Hepatocyte (in vitro differentiated cells): Measurements from ENCODE around the gene SORCS2. TPM values are rescaled to one million over a fixed set of nuclear protein-coding genes. Genes with fewer than 3 reads are reported as not detected.

ENCODE experiments used
- DNase-seq: peaks from one replicate; pipeline ENCODE4 v3.0.0-alpha.2; 2016; ENCODE audit warnings: low spot score
- H2AFZ ChIP-seq: fragments of 200-600 bp; sonication (generic); 2 replicates; pipeline ENCODE4 v1.6.0; 2016; ENCODE audit warnings: antibody characterized with exemption, mild to moderate bottlenecking
- H3K27ac ChIP-seq: fragments of 200-600 bp; sonication (generic); 2 replicates; pipeline ENCODE4 v1.5.1; 2016; ENCODE audit warnings: mild to moderate bottlenecking
- H3K27me3 ChIP-seq: fragments of 200-600 bp; sonication (generic); 2 replicates; pipeline ENCODE4 v1.6.1; 2016
- H3K36me3 ChIP-seq: fragments of 200-600 bp; sonication (generic); replicated peaks from 2 replicates; pipeline ENCODE4 v1.5.1; 2016; ENCODE audit warnings: low read depth; ENCODE audit not compliant: insufficient read depth
- H3K4me1 ChIP-seq: fragments of 200-600 bp; sonication (generic); 2 replicates; pipeline ENCODE4 v1.5.1; 2016; ENCODE audit warnings: mild to moderate bottlenecking, moderate library complexity; ENCODE audit not compliant: insufficient read depth
- H3K4me2 ChIP-seq: fragments of 200-600 bp; sonication (generic); 2 replicates; pipeline ENCODE4 v1.6.0; 2016
- H3K4me3 ChIP-seq: fragments of 200-600 bp; sonication (generic); 2 replicates; pipeline ENCODE4 v1.5.1; 2016; ENCODE audit warnings: mild to moderate bottlenecking
- H3K79me2 ChIP-seq: fragments of 200-600 bp; sonication (generic); 2 replicates; pipeline ENCODE4 v1.6.0; 2017; ENCODE audit warnings: mild to moderate bottlenecking
- H3K9me2 ChIP-seq: fragments of 200-600 bp; sonication (generic); replicated peaks from 2 replicates; pipeline ENCODE4 v1.6.0; 2017; ENCODE audit warnings: mild to moderate bottlenecking; ENCODE audit not compliant: insufficient read depth
- H3K9me3 ChIP-seq: fragments of 200-600 bp; sonication (generic); 2 replicates; pipeline ENCODE4 v1.5.1; 2016; ENCODE audit warnings: low read depth, mild to moderate bottlenecking
- H4K20me1 ChIP-seq: fragments of 200-600 bp; sonication (generic); 2 replicates; pipeline ENCODE4 v1.6.0; 2016; ENCODE audit warnings: mild to moderate bottlenecking; ENCODE audit not compliant: insufficient read depth, poor library complexity, severe bottlenecking
- EZH2 ChIP-seq: fragments of 200-600 bp; sonication (generic); IDR thresholded peaks from 2 replicates; pipeline ENCODE4 v1.6.1; 2016; ENCODE audit warnings: antibody characterized with exemption, mild to moderate bottlenecking, borderline replicate concordance
- EZH2phosphoT487 ChIP-seq: fragments of 200-600 bp; sonication (generic); IDR thresholded peaks from one replicate; pipeline ENCODE4 v1.6.1; 2018; ENCODE audit warnings: antibody characterized with exemption, mild to moderate bottlenecking, low read depth, moderate library complexity; ENCODE audit not compliant: unreplicated experiment, severe bottlenecking
- WGBS: methylation state at CpG from one replicate; pipeline ENCODE4 v1.1.6; 2016; ENCODE audit warnings: low lambda C conversion rate; ENCODE audit errors: missing lambda C conversion rate; 5-methylcytosine and 5-hydroxymethylcytosine counted together
- polyA plus RNA-seq: library from polyadenylated mRNA; unstranded; fragments of >200 nt; fragmentation: Nextera tagmentation; extraction: Ambion mirVana; gene quantifications from 2 replicates; pipeline ENCODE4 v1.2.1, GENCODE V29; 2016
- total RNA-seq: library from RNA; depleted of rRNA; stranded (reverse); fragments of >200 nt; gene quantifications from 2 replicates; pipeline ENCODE4 v1.2.3, GENCODE V29; 2014
- TF ChIP-seq, protein P1 (sequence below): fragments of 200-600 bp; sonication (generic); IDR thresholded peaks from 2 replicates; pipeline ENCODE4 v1.5.1; 2016; ENCODE audit warnings: antibody characterized with exemption, mild to moderate bottlenecking; ENCODE audit not compliant: poor library complexity

Gene SORCS2
- total and polyA plus RNA-seq, 2 experiments from 2014 or later, result 1.6 to 4.8 TPM

DNA sequence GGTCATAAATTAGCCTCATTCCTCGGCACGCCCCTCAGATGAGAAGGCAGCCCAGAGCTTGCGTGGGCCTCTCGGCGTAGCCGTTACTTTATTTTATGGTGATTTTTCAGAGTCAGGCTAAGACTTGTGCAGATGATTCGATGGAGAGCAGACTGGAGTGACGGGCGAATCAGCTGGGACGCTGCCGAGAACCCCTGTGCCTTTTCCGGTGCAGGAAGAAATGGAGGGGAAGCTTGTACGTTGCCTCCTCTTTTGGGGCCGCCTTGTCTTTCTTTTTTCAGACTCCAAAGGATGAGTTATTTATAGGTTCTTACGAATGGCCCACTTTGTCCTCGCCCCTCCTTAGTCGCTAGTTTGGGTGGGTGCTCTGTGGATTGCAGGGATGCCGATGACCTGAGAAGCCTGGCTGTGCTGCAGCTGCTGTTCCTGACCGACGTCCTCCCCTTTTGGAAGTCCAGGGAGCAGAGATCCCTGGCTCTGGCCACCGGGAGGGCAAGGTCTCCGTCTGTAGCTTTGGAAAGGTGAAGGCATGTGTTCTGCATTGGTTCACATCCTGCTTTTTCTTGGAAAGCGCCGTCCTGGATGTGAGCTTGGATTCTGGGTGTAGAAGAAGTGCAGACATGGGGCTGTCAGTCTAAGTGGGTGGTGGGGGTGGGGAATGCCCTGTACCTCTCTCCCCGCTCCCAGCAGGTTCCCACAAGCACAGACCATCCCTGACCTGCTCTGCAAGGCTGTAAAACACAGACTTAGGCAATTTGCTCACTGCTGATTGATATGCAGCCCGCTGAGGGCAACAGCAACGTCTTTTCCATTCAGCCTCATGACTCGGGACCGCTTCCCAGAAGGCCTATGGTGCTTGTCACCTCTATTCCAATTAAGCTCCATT lies 9.3 kb downstream of the SORCS2 start:
- H3K4me3 ChIP-seq, result no peak overlapping the region
- H3K36me3 ChIP-seq, result no peaks in the 10 kb centered on the region
- H3K9me2 ChIP-seq, result no peaks in the 10 kb centered on the region
- H4K20me1 ChIP-seq, result no peaks in the 10 kb centered on the region
- H3K9me3 ChIP-seq, result no peaks in the 10 kb centered on the region
- no peaks in the 10 kb centered on the region for H3K27me3 ChIP-seq
- no peak overlapping the region for H3K27ac ChIP-seq
- WGBS, result 66% methylated on average over 29 of the region's 29 CpGs
- no peak overlapping the region for H2AFZ ChIP-seq
- no peak overlapping the region for H3K4me2 ChIP-seq
- H3K4me1 ChIP-seq, result peaks cover 2% of the 10 kb centered on the region
- H3K79me2 ChIP-seq, result no peaks in the 10 kb centered on the region
- DNase-seq, result no peak
- TF ChIP-seq EZH2 (no peak), EZH2phosphoT487 (no peak)
- TF ChIP-seq, protein P1, sequence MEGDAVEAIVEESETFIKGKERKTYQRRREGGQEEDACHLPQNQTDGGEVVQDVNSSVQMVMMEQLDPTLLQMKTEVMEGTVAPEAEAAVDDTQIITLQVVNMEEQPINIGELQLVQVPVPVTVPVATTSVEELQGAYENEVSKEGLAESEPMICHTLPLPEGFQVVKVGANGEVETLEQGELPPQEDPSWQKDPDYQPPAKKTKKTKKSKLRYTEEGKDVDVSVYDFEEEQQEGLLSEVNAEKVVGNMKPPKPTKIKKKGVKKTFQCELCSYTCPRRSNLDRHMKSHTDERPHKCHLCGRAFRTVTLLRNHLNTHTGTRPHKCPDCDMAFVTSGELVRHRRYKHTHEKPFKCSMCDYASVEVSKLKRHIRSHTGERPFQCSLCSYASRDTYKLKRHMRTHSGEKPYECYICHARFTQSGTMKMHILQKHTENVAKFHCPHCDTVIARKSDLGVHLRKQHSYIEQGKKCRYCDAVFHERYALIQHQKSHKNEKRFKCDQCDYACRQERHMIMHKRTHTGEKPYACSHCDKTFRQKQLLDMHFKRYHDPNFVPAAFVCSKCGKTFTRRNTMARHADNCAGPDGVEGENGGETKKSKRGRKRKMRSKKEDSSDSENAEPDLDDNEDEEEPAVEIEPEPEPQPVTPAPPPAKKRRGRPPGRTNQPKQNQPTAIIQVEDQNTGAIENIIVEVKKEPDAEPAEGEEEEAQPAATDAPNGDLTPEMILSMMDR, result no peak

DNA sequence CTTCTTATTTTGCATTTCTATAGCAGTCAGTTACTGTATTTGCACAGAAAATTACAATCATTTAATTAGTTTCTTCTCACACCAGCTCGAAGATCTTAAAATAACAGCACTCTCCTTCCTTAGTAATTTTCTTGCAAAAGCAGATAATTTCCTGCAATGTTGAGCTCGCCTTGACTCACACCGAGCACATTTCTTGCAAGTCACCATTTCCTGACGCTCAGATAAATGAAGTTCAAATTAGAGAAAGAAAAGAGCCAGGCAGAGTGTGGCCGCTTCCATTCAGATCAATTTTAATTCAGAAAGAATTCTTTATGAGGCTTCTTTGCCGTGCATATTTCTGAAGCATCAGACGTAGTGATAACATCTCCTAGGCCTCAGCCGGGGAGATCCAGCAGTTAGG lies 10.1 kb downstream of the SORCS2 start:
- no peak for TF ChIP-seq EZH2phosphoT487
- TF ChIP-seq, protein P1, result no peak
- no peak for TF ChIP-seq EZH2
- WGBS, result 77% methylated on average over 8 of the region's 8 CpGs
- no peak overlapping the region for H3K4me2 ChIP-seq

DNA sequence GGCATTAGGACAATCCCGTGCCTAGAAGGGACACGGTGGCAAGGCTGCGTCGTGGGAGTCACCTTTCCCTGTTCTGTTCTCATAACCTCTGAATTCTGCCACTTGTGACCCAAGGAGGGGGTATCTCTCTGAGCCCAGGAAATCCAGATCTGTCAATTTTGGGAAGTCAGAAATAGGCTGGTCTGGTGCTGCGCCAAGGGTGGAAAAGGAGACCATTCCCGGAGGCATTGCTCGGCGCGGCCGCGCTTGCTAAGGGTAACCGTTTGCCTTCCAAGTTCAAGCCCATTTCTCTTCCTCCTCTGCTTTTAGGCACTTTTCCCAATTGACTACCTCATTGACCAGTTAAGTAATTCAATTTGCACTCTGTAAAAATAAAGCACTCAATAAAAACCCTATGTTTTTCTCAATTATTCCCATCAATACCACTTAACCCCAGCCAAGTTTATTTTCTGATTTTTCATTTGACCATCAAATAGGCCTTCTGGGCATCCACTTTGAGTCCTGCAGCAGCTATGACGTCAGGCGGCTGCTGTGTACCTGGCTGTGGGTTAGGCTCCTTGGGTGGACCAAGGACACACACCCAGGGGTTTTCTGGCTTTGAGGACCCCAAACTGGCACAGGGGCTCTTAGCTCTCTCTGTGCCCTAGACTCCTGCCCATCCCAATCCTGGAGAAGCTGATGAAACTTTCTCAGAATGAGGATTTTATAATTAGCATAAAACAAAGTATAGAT lies 12.5 kb downstream of the SORCS2 start:
- Histone ChIP-seq H3K27me3 (no peaks in the 10 kb centered on the region), H3K9me2 (no peaks in the 10 kb centered on the region), H3K4me2 (no peak overlapping the region), H3K27ac (no peak overlapping the region), H3K36me3 (no peaks in the 10 kb centered on the region), H3K79me2 (no peaks in the 10 kb centered on the region), H4K20me1 (no peaks in the 10 kb centered on the region), H3K4me3 (no peak overlapping the region), H3K9me3 (no peaks in the 10 kb centered on the region), H2AFZ (no peak overlapping the region), H3K4me1 (peaks cover 17% of the 10 kb centered on the region)
- DNase-seq, result no peak
- WGBS, result 87% methylated on average over 14 of the region's 14 CpGs
- TF ChIP-seq, protein P1, result no peak
- TF ChIP-seq EZH2, result no peak
- TF ChIP-seq EZH2phosphoT487, result no peak

More for the DNA sequence above, 10.1 kb downstream of the SORCS2 start:
- Histone ChIP-seq H4K20me1 (no peaks in the 10 kb centered on the region), H3K4me1 (peaks cover 8% of the 10 kb centered on the region), H3K9me3 (no peaks in the 10 kb centered on the region), H3K4me3 (no peak overlapping the region), H3K9me2 (no peaks in the 10 kb centered on the region), H2AFZ (no peak overlapping the region), H3K27ac (no peak overlapping the region), H3K27me3 (no peaks in the 10 kb centered on the region), H3K36me3 (no peaks in the 10 kb centered on the region), H3K79me2 (no peaks in the 10 kb centered on the region)
- DNase-seq, result no peak
